Measurements from ENCODE around the gene MED10.

MED10 gene

GRCh38 chr5:6397536-6398269 is 19.4 kb upstream of the MED10 start:
- H3K9me3 ChIP-seq (ENCODE audit: low read length), result no peaks in the 10 kb centered on the region
- no peaks in the 10 kb centered on the region for H3K4me1 ChIP-seq (ENCODE audit: insufficient read depth, low read length)
- no peak overlapping the region for H3K27ac ChIP-seq (ENCODE audit: low read depth, low read length)
- H3K27me3 ChIP-seq (ENCODE audit: control insufficient read depth in 1 of 2, insufficient read depth in 2 of 2, low read length in 2 of 2), result no peaks in the 10 kb centered on the region
- H3K4me3 ChIP-seq (ENCODE audit: low read depth in 1 of 2, low read length in 2 of 2), result no peak overlapping the region
- no peak overlapping the region for H3K9ac ChIP-seq (ENCODE audit: low read length)
- no peaks in the 10 kb centered on the region for H3K36me3 ChIP-seq (ENCODE audit: insufficient read depth, low read length)

- Histone ChIP-seq H3K4me3 (ENCODE audit: low read depth in 1 of 2, low read length in 2 of 2) (no peak overlapping the region), H3K9me3 (ENCODE audit: low read length) (no peaks in the 10 kb centered on the region), H3K27me3 (ENCODE audit: control insufficient read depth in 1 of 2, insufficient read depth in 2 of 2, low read length in 2 of 2) (no peaks in the 10 kb centered on the region), H3K9ac (ENCODE audit: low read length) (no peak overlapping the region), H3K4me1 (ENCODE audit: insufficient read depth, low read length) (no peaks in the 10 kb centered on the region), H3K36me3 (ENCODE audit: insufficient read depth, low read length) (no peaks in the 10 kb centered on the region), H3K27ac (ENCODE audit: low read depth, low read length) (no peak overlapping the region)
These were observed 18.6 kb upstream of the MED10 start for GRCh38 chr5:6396836-6397535.

GRCh38 chr5:6396043-6396442 is 17.7 kb upstream of the MED10 start:
- Histone ChIP-seq H3K36me3 (ENCODE audit: insufficient read depth, low read length) (no peaks in the 10 kb centered on the region), H3K9me3 (ENCODE audit: low read length) (no peaks in the 10 kb centered on the region), H3K4me1 (ENCODE audit: insufficient read depth, low read length) (no peaks in the 10 kb centered on the region), H3K27ac (ENCODE audit: low read depth, low read length) (no peak overlapping the region), H3K4me3 (ENCODE audit: low read depth in 1 of 2, low read length in 2 of 2) (no peak overlapping the region), H3K27me3 (ENCODE audit: control insufficient read depth in 1 of 2, insufficient read depth in 2 of 2, low read length in 2 of 2) (no peaks in the 10 kb centered on the region), H3K9ac (ENCODE audit: low read length) (no peak overlapping the region)

GRCh38 chr5:6395621-6396020 is 17.3 kb upstream of the MED10 start:
- H3K27me3 ChIP-seq (ENCODE audit: control insufficient read depth in 1 of 2, insufficient read depth in 2 of 2, low read length in 2 of 2), result no peaks in the 10 kb centered on the region
- no peak overlapping the region for H3K27ac ChIP-seq (ENCODE audit: low read depth, low read length)

GRCh38 chr5:6395102-6395445 is 16.7 kb upstream of the MED10 start:
- H3K4me3 ChIP-seq (ENCODE audit: low read depth in 1 of 2, low read length in 2 of 2), result no peak overlapping the region
- H3K4me1 ChIP-seq (ENCODE audit: insufficient read depth, low read length), result no peaks in the 10 kb centered on the region
- no peaks in the 10 kb centered on the region for H3K9me3 ChIP-seq (ENCODE audit: low read length)
- H3K36me3 ChIP-seq (ENCODE audit: insufficient read depth, low read length), result no peaks in the 10 kb centered on the region
- no peak overlapping the region for H3K9ac ChIP-seq (ENCODE audit: low read length)
- no peaks in the 10 kb centered on the region for H3K27me3 ChIP-seq (ENCODE audit: control insufficient read depth in 1 of 2, insufficient read depth in 2 of 2, low read length in 2 of 2)
- no peak overlapping the region for H3K27ac ChIP-seq (ENCODE audit: low read depth, low read length)

More at GRCh38 chr5:6395621-6396020, 17.3 kb upstream of the MED10 start:
- no peak overlapping the region for H3K4me3 ChIP-seq (ENCODE audit: low read depth in 1 of 2, low read length in 2 of 2)
- no peaks in the 10 kb centered on the region for H3K9me3 ChIP-seq (ENCODE audit: low read length)
- no peaks in the 10 kb centered on the region for H3K4me1 ChIP-seq (ENCODE audit: insufficient read depth, low read length)
- no peaks in the 10 kb centered on the region for H3K36me3 ChIP-seq (ENCODE audit: insufficient read depth, low read length)
- no peak overlapping the region for H3K9ac ChIP-seq (ENCODE audit: low read length)

GRCh38 chr5:6394429-6395101 is 16.2 kb upstream of the MED10 start:
- Histone ChIP-seq H3K9ac (ENCODE audit: low read length) (no peak overlapping the region), H3K9me3 (ENCODE audit: low read length) (no peaks in the 10 kb centered on the region), H3K4me3 (ENCODE audit: low read depth in 1 of 2, low read length in 2 of 2) (no peak overlapping the region), H3K4me1 (ENCODE audit: insufficient read depth, low read length) (no peaks in the 10 kb centered on the region), H3K27me3 (ENCODE audit: control insufficient read depth in 1 of 2, insufficient read depth in 2 of 2, low read length in 2 of 2) (no peaks in the 10 kb centered on the region), H3K36me3 (ENCODE audit: insufficient read depth, low read length) (no peaks in the 10 kb centered on the region), H3K27ac (ENCODE audit: low read depth, low read length) (no peak overlapping the region)

GRCh38 chr5:6393596-6394194 is 15.3 kb upstream of the MED10 start:
- H3K9ac ChIP-seq (ENCODE audit: low read length), result no peak overlapping the region
- H3K4me1 ChIP-seq (ENCODE audit: insufficient read depth, low read length), result no peaks in the 10 kb centered on the region
- no peaks in the 10 kb centered on the region for H3K27me3 ChIP-seq (ENCODE audit: control insufficient read depth in 1 of 2, insufficient read depth in 2 of 2, low read length in 2 of 2)
- no peaks in the 10 kb centered on the region for H3K36me3 ChIP-seq (ENCODE audit: insufficient read depth, low read length)
- H3K27ac ChIP-seq (ENCODE audit: low read depth, low read length), result no peak overlapping the region
- no peak overlapping the region for H3K4me3 ChIP-seq (ENCODE audit: low read depth in 1 of 2, low read length in 2 of 2)
- no peaks in the 10 kb centered on the region for H3K9me3 ChIP-seq (ENCODE audit: low read length)

- Histone ChIP-seq H3K9ac (ENCODE audit: low read length) (no peak overlapping the region), H3K4me1 (ENCODE audit: insufficient read depth, low read length) (no peaks in the 10 kb centered on the region), H3K9me3 (ENCODE audit: low read length) (no peaks in the 10 kb centered on the region), H3K36me3 (ENCODE audit: insufficient read depth, low read length) (no peaks in the 10 kb centered on the region), H3K4me3 (ENCODE audit: low read depth in 1 of 2, low read length in 2 of 2) (no peak overlapping the region), H3K27me3 (ENCODE audit: control insufficient read depth in 1 of 2, insufficient read depth in 2 of 2, low read length in 2 of 2) (no peaks in the 10 kb centered on the region), H3K27ac (ENCODE audit: low read depth, low read length) (no peak overlapping the region)
These were observed 14.2 kb upstream of the MED10 start for GRCh38 chr5:6392561-6392960.

- Histone ChIP-seq H3K27ac (ENCODE audit: low read depth, low read length) (no peak overlapping the region), H3K9me3 (ENCODE audit: low read length) (no peaks in the 10 kb centered on the region), H3K27me3 (ENCODE audit: control insufficient read depth in 1 of 2, insufficient read depth in 2 of 2, low read length in 2 of 2) (no peaks in the 10 kb centered on the region), H3K36me3 (ENCODE audit: insufficient read depth, low read length) (no peaks in the 10 kb centered on the region), H3K4me3 (ENCODE audit: low read depth in 1 of 2, low read length in 2 of 2) (no peak overlapping the region), H3K9ac (ENCODE audit: low read length) (no peak overlapping the region), H3K4me1 (ENCODE audit: insufficient read depth, low read length) (no peaks in the 10 kb centered on the region)
These were observed 12.8 kb upstream of the MED10 start for GRCh38 chr5:6391151-6391550.

- no peak overlapping the region for H3K27ac ChIP-seq (ENCODE audit: low read depth, low read length)
- no peaks in the 10 kb centered on the region for H3K36me3 ChIP-seq (ENCODE audit: insufficient read depth, low read length)
- H3K9ac ChIP-seq (ENCODE audit: low read length), result no peak overlapping the region
- no peaks in the 10 kb centered on the region for H3K4me1 ChIP-seq (ENCODE audit: insufficient read depth, low read length)
- H3K27me3 ChIP-seq (ENCODE audit: control insufficient read depth in 1 of 2, insufficient read depth in 2 of 2, low read length in 2 of 2), result no peaks in the 10 kb centered on the region
- H3K9me3 ChIP-seq (ENCODE audit: low read length), result no peaks in the 10 kb centered on the region
- no peak overlapping the region for H3K4me3 ChIP-seq (ENCODE audit: low read depth in 1 of 2, low read length in 2 of 2)
These were observed 11.7 kb upstream of the MED10 start for GRCh38 chr5:6389946-6390530.

GRCh38 chr5:6389397-6389796 is 11.1 kb upstream of the MED10 start:
- no peak overlapping the region for H3K4me3 ChIP-seq (ENCODE audit: low read depth in 1 of 2, low read length in 2 of 2)
- no peaks in the 10 kb centered on the region for H3K36me3 ChIP-seq (ENCODE audit: insufficient read depth, low read length)
- no peak overlapping the region for H3K27ac ChIP-seq (ENCODE audit: low read depth, low read length)
- no peak overlapping the region for H3K9ac ChIP-seq (ENCODE audit: low read length)
- no peaks in the 10 kb centered on the region for H3K27me3 ChIP-seq (ENCODE audit: control insufficient read depth in 1 of 2, insufficient read depth in 2 of 2, low read length in 2 of 2)
- H3K4me1 ChIP-seq (ENCODE audit: insufficient read depth, low read length), result no peaks in the 10 kb centered on the region
- no peaks in the 10 kb centered on the region for H3K9me3 ChIP-seq (ENCODE audit: low read length)
